Lower lobe of right lung (tissue), 2 donors: ENCODE data around the gene DUSP6. TPM values are rescaled to one million over a fixed set of nuclear protein-coding genes. Genes with fewer than 3 reads are reported as not detected.

Experiments used
- ATAC-seq, 2 donors: fragments of 200-7000 bp; cut with Tn5 transposase; one replicate each; pipeline ENCODE4 v1.9.1; 2020 to 2022; ENCODE audit warnings: mild to moderate bottlenecking in 2 of 2, moderate library complexity in 2 of 2
- DNase-seq: peaks from one replicate; pipeline ENCODE4 v3.0.0-alpha.2; 2020
- H3K27ac ChIP-seq: fragments of 200-600 bp; one replicate; pipeline ENCODE4 v1.8.0; 2022
- H3K27me3 ChIP-seq: fragments of 200-600 bp; one replicate; pipeline ENCODE4 v1.8.0; 2022; ENCODE audit warnings: low read depth
- H3K36me3 ChIP-seq: fragments of 200-600 bp; one replicate; pipeline ENCODE4 v1.8.0; 2022; ENCODE audit warnings: mild to moderate bottlenecking
- H3K4me1 ChIP-seq: fragments of 200-600 bp; one replicate; pipeline ENCODE4 v1.8.0; 2022
- H3K4me3 ChIP-seq: fragments of 200-600 bp; one replicate; pipeline ENCODE4 v1.8.0; 2022; ENCODE audit warnings: mild to moderate bottlenecking
- H3K9me3 ChIP-seq: fragments of 200-600 bp; one replicate; pipeline ENCODE4 v1.8.0; 2022
- CTCF ChIP-seq: fragments of 200-600 bp; IDR thresholded peaks from one replicate; pipeline ENCODE4 v1.8.0; 2022; ENCODE audit warnings: antibody characterized with exemption, mild to moderate bottlenecking
- intact Hi-C: fragments of 100-400 bp; cut with DNase I; formaldehyde crosslinking; loops from one replicate; pipeline ENCODE4 v1.11.0; 2022
- total RNA-seq: library from RNA; stranded (reverse); fragmentation: NEBNext Ultra II Directional; extraction: Animal tissue kit (Norgen Biotek cat#: 25700); gene quantifications from one replicate; pipeline ENCODE4 v1.2.1, GENCODE V29; 2021
- donor health status: DM: no; HTN: yes; CAD: no; lungs with severe emphysema.

Gene DUSP6
- total RNA-seq, 1 donor from 2014 or later = 196 TPM

- Histone ChIP-seq H3K9me3 (no peaks in the 10 kb centered on the region), H3K27me3 (no peaks in the 10 kb centered on the region), H3K4me1 (peaks cover 53% of the 10 kb centered on the region), H3K27ac (peak overlapping the region; percentile 3), H3K4me3 (no peak overlapping the region), H3K36me3 (no peaks in the 10 kb centered on the region)
- intact Hi-C loops = loop anchor here (10.0 kb wide), 1 partner anchor 62 kb away; no protein-coding TSS in a partner anchor
- no peak for TF ChIP-seq CTCF
- no peak for DNase-seq
- ATAC-seq = no peak
Measured at GRCh38 chr12:89392391-89392790, 40.1 kb upstream of the DUSP6 start.

- no peak for ATAC-seq
- no peak for TF ChIP-seq CTCF
- Histone ChIP-seq H3K27ac (peak overlapping the region; percentile 41), H3K4me3 (no peak overlapping the region), H3K27me3 (no peaks in the 10 kb centered on the region), H3K4me1 (peaks cover 50% of the 10 kb centered on the region), H3K36me3 (no peaks in the 10 kb centered on the region), H3K9me3 (no peaks in the 10 kb centered on the region)
- intact Hi-C loops = loop anchor here (10.0 kb wide), 1 partner anchor 63 kb away; no protein-coding TSS in a partner anchor
- DNase-seq = no peak
Measured at GRCh38 chr12:89391726-89392336, 39.5 kb upstream of the DUSP6 start.

GRCh38 chr12:89390802-89391673 is 38.7 kb upstream of the DUSP6 start:
- no peak for TF ChIP-seq CTCF
- DNase-seq (no peak), ATAC-seq (peak; percentile 53 to 57)
- H3K36me3 ChIP-seq = no peaks in the 10 kb centered on the region
- H3K27me3 ChIP-seq = no peaks in the 10 kb centered on the region
- peaks cover 56% of the 10 kb centered on the region for H3K4me1 ChIP-seq
- H3K4me3 ChIP-seq = no peak overlapping the region
- intact Hi-C loops = loop anchor here (10.0 kb wide), 1 partner anchor 64 kb away; no protein-coding TSS in a partner anchor
- peak overlapping the region; percentile 41 for H3K27ac ChIP-seq
- H3K9me3 ChIP-seq = no peaks in the 10 kb centered on the region

- Histone ChIP-seq H3K36me3 (no peaks in the 10 kb centered on the region), H3K9me3 (no peaks in the 10 kb centered on the region), H3K4me3 (no peak overlapping the region), H3K27me3 (no peaks in the 10 kb centered on the region), H3K27ac (peak overlapping the region; percentile 66), H3K4me1 (peaks cover 67% of the 10 kb centered on the region)
- DNase-seq (no peak), ATAC-seq (peak; percentile 85 to 90)
- TF ChIP-seq CTCF = no peak
- intact Hi-C loops = loop anchor here (10.0 kb wide), 1 partner anchor 65 kb away; no protein-coding TSS in a partner anchor
Measured at GRCh38 chr12:89389755-89390661, 37.7 kb upstream of the DUSP6 start.

- no peak for DNase-seq
- ATAC-seq = no peak
- TF ChIP-seq CTCF = no peak
- intact Hi-C loops = no loop called here
- H3K9me3 ChIP-seq = no peaks in the 10 kb centered on the region
- H3K4me3 ChIP-seq = no peak overlapping the region
- H3K27ac ChIP-seq = no peak overlapping the region
- no peaks in the 10 kb centered on the region for H3K27me3 ChIP-seq
- H3K4me1 ChIP-seq = peaks cover 70% of the 10 kb centered on the region
- no peaks in the 10 kb centered on the region for H3K36me3 ChIP-seq
Measured at GRCh38 chr12:89386138-89386537, 33.8 kb upstream of the DUSP6 start.
